H1 (cell line): Measurements from ENCODE around the gene HEATR5A. TPM values are rescaled to one million over a fixed set of nuclear protein-coding genes. Genes with fewer than 3 reads are reported as not detected.

Experiments used
- GABPA ChIP-seq: IDR thresholded peaks from 2 replicates; pipeline ENCODE4 v1.6.1; 2011; ENCODE audit warnings: mild to moderate bottlenecking, low read length, moderate library complexity, borderline replicate concordance; ENCODE audit not compliant: insufficient read depth
- RFX5 ChIP-seq: IDR thresholded peaks from 2 replicates; pipeline ENCODE4 v1.6.1; 2011; ENCODE audit warnings: low read depth, low read length, improper control_type of control experiment, borderline replicate concordance
- RNF2 ChIP-seq: fragments of 200-900, 300-1000 bp; sonication (generic); IDR thresholded peaks from 2 replicates; pipeline ENCODE4 v1.7.1; 2016; ENCODE audit warnings: borderline replicate concordance, low read depth, mild to moderate bottlenecking, antibody characterized with exemption, low read length; ENCODE audit not compliant: poor library complexity, severe bottlenecking; ENCODE audit errors: missing control alignments
- SAP30 ChIP-seq: fragments of 300-600 bp; sonication (generic); IDR thresholded peaks from 2 replicates; pipeline ENCODE4 v1.7.1; 2012; ENCODE audit warnings: low read length, moderate library complexity, mild to moderate bottlenecking, inconsistent platforms; ENCODE audit not compliant: insufficient read depth, insufficient replicate concordance
- SP4 ChIP-seq: IDR thresholded peaks from 2 replicates; pipeline ENCODE4 v1.6.1; 2012; ENCODE audit warnings: low read length, inconsistent platforms
- SUZ12 ChIP-seq: fragments of 200-600 bp; sonication (generic); IDR thresholded peaks from 2 replicates; pipeline ENCODE4 v1.6.1; 2012; ENCODE audit warnings: mild to moderate bottlenecking, inconsistent platforms, low read length, moderate library complexity, mixed read lengths
- ZNF274 ChIP-seq: IDR thresholded peaks from 2 replicates; pipeline ENCODE4 v1.7.0; 2012; ENCODE audit warnings: low read length, borderline replicate concordance; ENCODE audit errors: extremely low read depth
- polyA plus RNA-seq, 7 experiments: library from polyadenylated mRNA; depleted of rRNA in 3 of 7; stranded (reverse) in 5 of 7; unstranded in 2 of 7; fragments of >200 nt in 5 of 7; fragments of 200-250 nt in 2 of 7; gene quantifications; 1 replicate in 5 of 7; 2 replicates in 1 of 7; 4 replicates in 1 of 7; pipeline versions ENCODE4 v1.2.1 to v1.2.3, GENCODE V29; 2011 to 2013; ENCODE audit warnings: missing spikeins in 2 of 7, mixed read lengths in 2 of 7
- total RNA-seq: library from RNA; stranded (reverse); fragmentation: NEBNext Ultra II Directional; extraction: Animal tissue kit (Norgen Biotek cat#: 25700); gene quantifications from 2 replicates; pipeline ENCODE4 v1.2.1, GENCODE V29; 2021
- TF ChIP-seq, protein P1 (sequence below): fragments of 300-600 bp; sonication (generic); IDR thresholded peaks from 2 replicates; pipeline ENCODE4 v1.7.1; 2012; ENCODE audit warnings: low read length, moderate library complexity, mild to moderate bottlenecking, inconsistent platforms; ENCODE audit not compliant: insufficient replicate concordance
- TF ChIP-seq, protein P2 (sequence below): IDR thresholded peaks from 2 replicates; pipeline ENCODE4 v1.6.1; 2011; ENCODE audit warnings: low read depth, mild to moderate bottlenecking, low read length; ENCODE audit not compliant: insufficient read depth

Gene HEATR5A
- total and polyA plus RNA-seq, 2 of the 8 experiments (the other 6 are each of a cell fraction or from before 2014, with no cell fraction given) = 9.0 to 36.2 TPM

GRCh38 chr14:31419967-31420318 is 407 bp downstream of the HEATR5A start (continued):
- TF ChIP-seq, protein P1, sequence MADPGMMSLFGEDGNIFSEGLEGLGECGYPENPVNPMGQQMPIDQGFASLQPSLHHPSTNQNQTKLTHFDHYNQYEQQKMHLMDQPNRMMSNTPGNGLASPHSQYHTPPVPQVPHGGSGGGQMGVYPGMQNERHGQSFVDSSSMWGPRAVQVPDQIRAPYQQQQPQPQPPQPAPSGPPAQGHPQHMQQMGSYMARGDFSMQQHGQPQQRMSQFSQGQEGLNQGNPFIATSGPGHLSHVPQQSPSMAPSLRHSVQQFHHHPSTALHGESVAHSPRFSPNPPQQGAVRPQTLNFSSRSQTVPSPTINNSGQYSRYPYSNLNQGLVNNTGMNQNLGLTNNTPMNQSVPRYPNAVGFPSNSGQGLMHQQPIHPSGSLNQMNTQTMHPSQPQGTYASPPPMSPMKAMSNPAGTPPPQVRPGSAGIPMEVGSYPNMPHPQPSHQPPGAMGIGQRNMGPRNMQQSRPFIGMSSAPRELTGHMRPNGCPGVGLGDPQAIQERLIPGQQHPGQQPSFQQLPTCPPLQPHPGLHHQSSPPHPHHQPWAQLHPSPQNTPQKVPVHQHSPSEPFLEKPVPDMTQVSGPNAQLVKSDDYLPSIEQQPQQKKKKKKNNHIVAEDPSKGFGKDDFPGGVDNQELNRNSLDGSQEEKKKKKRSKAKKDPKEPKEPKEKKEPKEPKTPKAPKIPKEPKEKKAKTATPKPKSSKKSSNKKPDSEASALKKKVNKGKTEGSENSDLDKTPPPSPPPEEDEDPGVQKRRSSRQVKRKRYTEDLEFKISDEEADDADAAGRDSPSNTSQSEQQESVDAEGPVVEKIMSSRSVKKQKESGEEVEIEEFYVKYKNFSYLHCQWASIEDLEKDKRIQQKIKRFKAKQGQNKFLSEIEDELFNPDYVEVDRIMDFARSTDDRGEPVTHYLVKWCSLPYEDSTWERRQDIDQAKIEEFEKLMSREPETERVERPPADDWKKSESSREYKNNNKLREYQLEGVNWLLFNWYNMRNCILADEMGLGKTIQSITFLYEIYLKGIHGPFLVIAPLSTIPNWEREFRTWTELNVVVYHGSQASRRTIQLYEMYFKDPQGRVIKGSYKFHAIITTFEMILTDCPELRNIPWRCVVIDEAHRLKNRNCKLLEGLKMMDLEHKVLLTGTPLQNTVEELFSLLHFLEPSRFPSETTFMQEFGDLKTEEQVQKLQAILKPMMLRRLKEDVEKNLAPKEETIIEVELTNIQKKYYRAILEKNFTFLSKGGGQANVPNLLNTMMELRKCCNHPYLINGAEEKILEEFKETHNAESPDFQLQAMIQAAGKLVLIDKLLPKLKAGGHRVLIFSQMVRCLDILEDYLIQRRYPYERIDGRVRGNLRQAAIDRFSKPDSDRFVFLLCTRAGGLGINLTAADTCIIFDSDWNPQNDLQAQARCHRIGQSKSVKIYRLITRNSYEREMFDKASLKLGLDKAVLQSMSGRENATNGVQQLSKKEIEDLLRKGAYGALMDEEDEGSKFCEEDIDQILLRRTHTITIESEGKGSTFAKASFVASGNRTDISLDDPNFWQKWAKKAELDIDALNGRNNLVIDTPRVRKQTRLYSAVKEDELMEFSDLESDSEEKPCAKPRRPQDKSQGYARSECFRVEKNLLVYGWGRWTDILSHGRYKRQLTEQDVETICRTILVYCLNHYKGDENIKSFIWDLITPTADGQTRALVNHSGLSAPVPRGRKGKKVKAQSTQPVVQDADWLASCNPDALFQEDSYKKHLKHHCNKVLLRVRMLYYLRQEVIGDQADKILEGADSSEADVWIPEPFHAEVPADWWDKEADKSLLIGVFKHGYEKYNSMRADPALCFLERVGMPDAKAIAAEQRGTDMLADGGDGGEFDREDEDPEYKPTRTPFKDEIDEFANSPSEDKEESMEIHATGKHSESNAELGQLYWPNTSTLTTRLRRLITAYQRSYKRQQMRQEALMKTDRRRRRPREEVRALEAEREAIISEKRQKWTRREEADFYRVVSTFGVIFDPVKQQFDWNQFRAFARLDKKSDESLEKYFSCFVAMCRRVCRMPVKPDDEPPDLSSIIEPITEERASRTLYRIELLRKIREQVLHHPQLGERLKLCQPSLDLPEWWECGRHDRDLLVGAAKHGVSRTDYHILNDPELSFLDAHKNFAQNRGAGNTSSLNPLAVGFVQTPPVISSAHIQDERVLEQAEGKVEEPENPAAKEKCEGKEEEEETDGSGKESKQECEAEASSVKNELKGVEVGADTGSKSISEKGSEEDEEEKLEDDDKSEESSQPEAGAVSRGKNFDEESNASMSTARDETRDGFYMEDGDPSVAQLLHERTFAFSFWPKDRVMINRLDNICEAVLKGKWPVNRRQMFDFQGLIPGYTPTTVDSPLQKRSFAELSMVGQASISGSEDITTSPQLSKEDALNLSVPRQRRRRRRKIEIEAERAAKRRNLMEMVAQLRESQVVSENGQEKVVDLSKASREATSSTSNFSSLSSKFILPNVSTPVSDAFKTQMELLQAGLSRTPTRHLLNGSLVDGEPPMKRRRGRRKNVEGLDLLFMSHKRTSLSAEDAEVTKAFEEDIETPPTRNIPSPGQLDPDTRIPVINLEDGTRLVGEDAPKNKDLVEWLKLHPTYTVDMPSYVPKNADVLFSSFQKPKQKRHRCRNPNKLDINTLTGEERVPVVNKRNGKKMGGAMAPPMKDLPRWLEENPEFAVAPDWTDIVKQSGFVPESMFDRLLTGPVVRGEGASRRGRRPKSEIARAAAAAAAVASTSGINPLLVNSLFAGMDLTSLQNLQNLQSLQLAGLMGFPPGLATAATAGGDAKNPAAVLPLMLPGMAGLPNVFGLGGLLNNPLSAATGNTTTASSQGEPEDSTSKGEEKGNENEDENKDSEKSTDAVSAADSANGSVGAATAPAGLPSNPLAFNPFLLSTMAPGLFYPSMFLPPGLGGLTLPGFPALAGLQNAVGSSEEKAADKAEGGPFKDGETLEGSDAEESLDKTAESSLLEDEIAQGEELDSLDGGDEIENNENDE = no peak
- TF ChIP-seq RFX5 (no peak), SUZ12 (no peak), GABPA (no peak), ZNF274 (no peak), RNF2 (no peak), SAP30 (no peak), SP4 (no peak)
- TF ChIP-seq, protein P2, sequence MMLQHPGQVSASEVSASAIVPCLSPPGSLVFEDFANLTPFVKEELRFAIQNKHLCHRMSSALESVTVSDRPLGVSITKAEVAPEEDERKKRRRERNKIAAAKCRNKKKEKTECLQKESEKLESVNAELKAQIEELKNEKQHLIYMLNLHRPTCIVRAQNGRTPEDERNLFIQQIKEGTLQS = no peak
- TF ChIP-seq, all 59 proteins: peak for 0
